ENCODE data around the gene RABL2B.
"Not testable (repeated sequence)": the region's sequence is repeated elsewhere in the genome, so short reads cannot be mapped to it uniquely, and the experiment has no call there.

RABL2B gene

GRCh38 chr22:50783033-50783879 lies at the start of gene RABL2B:
TSS of gene RABL2B (minus strand) at chr22:50783636. CDS start at chr22:50782294, 1,342 bp downstream.
- peak; percentile 86 for DNase-seq

GRCh38 chr22:50786936-50787335 lies 3.5 kb upstream of the RABL2B start:
- not testable (repeated sequence) for DNase-seq

GRCh38 chr22:50785289-50785688 lies 1.9 kb upstream of the RABL2B start:
- not testable (repeated sequence) for DNase-seq

GRCh38 chr22:50783880-50784276 lies 442 bp upstream of the RABL2B start:
- DNase-seq: not testable (repeated sequence)

- not testable (repeated sequence) for DNase-seq
Observed at GRCh38 chr22:50782253-50782652, 1.2 kb downstream of the RABL2B start.

- DNase-seq: not testable (repeated sequence)
Observed at GRCh38 chr22:50780244-50780643, 3.2 kb downstream of the RABL2B start.

GRCh38 chr22:50777631-50778030 lies 5.8 kb downstream of the RABL2B start:
- not testable (repeated sequence) for DNase-seq

- DNase-seq: peak; percentile 55
Observed at GRCh38 chr22:50775132-50775531, 8.3 kb downstream of the RABL2B start.

GRCh38 chr22:50764288-50764687 lies 19.1 kb downstream of the RABL2B start:
- DNase-seq: not testable (repeated sequence)

GRCh38 chr22:50761829-50762228 lies 21.6 kb downstream of the RABL2B start:
- not testable (repeated sequence) for DNase-seq

GRCh38 chr22:50759597-50760341 lies 23.7 kb downstream of the RABL2B start:
- peak; percentile 60 for DNase-seq

GRCh38 chr22:50756949-50757491 lies 26.4 kb downstream of the RABL2B start:
- DNase-seq: peak; percentile 18

GRCh38 chr22:50756406-50756805 lies 27.0 kb downstream of the RABL2B start:
- not testable (repeated sequence) for DNase-seq

- DNase-seq: not testable (repeated sequence)
Observed at GRCh38 chr22:50755251-50755650, 28.2 kb downstream of the RABL2B start.

GRCh38 chr22:50749302-50750074 lies 33.9 kb downstream of the RABL2B start:
- not testable (repeated sequence) for DNase-seq

- DNase-seq: not testable (repeated sequence)
Observed at GRCh38 chr22:50748630-50749029, 34.8 kb downstream of the RABL2B start.

GRCh38 chr22:50747521-50747920 lies 35.9 kb downstream of the RABL2B start:
- not testable (repeated sequence) for DNase-seq

GRCh38 chr22:50744424-50744823 lies 39.0 kb downstream of the RABL2B start:
- not testable (repeated sequence) for DNase-seq

GRCh38 chr22:50740714-50741113 lies 42.7 kb downstream of the RABL2B start:
- DNase-seq: not testable (repeated sequence)

- no peak for DNase-seq
Observed at GRCh38 chr22:50739894-50740293, 43.5 kb downstream of the RABL2B start.

- DNase-seq: no peak
Observed at GRCh38 chr22:50739279-50739691, 44.2 kb downstream of the RABL2B start.

GRCh38 chr22:50738649-50739227 lies 44.7 kb downstream of the RABL2B start:
- no peak for DNase-seq

Data from fibroblast of skin of right quadriceps (primary cell).